NB4 (cell line): ENCODE data around the gene EPB41L2.

Experiments used
- POLR2A ChIP-seq: IDR thresholded peaks from 2 replicates; pipeline ENCODE4 v1.6.1; 2011; ENCODE audit warnings: mild to moderate bottlenecking; ENCODE audit not compliant: insufficient read length; ENCODE audit errors: extremely low read depth
- TF ChIP-seq, protein P1 (sequence below): IDR thresholded peaks from one replicate; pipeline ENCODE4 v1.5.1; 2012; ENCODE audit warnings: low read depth, low read length

DNA sequence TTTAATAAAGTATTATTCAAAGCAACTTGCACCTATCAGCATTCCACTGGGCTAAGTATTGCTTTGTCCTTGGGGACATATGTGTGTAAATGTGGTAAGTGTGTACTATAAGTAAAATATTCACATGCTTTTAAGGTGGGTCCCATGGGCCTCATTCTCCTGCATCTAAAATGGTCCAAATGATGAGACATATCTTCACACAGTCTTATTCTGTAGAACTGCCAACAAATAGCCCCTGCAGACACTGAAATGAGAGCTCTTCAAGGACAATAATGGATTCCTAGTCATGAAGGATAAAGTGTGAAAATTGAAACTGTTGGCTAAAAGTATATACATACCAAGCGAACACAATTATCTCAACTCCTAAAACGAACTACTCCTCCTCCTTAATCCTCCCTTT, 154.1 kb downstream of the EPB41L2 start:
- no peak for TF ChIP-seq POLR2A
- TF ChIP-seq, protein P1, sequence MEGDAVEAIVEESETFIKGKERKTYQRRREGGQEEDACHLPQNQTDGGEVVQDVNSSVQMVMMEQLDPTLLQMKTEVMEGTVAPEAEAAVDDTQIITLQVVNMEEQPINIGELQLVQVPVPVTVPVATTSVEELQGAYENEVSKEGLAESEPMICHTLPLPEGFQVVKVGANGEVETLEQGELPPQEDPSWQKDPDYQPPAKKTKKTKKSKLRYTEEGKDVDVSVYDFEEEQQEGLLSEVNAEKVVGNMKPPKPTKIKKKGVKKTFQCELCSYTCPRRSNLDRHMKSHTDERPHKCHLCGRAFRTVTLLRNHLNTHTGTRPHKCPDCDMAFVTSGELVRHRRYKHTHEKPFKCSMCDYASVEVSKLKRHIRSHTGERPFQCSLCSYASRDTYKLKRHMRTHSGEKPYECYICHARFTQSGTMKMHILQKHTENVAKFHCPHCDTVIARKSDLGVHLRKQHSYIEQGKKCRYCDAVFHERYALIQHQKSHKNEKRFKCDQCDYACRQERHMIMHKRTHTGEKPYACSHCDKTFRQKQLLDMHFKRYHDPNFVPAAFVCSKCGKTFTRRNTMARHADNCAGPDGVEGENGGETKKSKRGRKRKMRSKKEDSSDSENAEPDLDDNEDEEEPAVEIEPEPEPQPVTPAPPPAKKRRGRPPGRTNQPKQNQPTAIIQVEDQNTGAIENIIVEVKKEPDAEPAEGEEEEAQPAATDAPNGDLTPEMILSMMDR: no peak
